ENCODE data around the gene TNRC6A. TPM values are rescaled to one million over a fixed set of nuclear protein-coding genes. Genes with fewer than 3 reads are reported as not detected.

TNRC6A gene
- total and polyA plus RNA-seq, 4 donors = 9.3 to 42.3 (median 22.9) TPM

DNA sequence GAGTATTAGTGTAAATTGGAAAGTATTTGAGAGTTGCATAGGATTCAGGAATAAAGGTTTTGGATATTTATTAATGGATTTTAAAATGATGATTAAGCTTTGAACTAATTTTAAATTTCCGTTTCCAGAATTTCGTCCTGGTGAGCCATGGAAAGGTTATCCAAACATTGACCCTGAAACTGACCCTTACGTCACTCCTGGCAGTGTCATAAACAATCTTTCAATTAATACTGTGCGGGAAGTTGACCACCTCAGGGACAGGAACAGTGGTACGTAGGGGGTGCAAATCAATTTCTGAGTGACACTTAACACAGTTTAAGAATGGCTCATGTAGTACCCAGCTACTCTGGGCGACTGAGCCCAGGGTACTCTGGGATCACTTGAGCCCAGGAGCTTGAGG lies 87.2 kb downstream of the TNRC6A start:
- 41% methylated on average over 6 of the region's 6 CpGs for WGBS

More for the DNA sequence above, 87.2 kb downstream of the TNRC6A start:
- Histone ChIP-seq H3K36me3 (ENCODE audit: control insufficient read depth in 4 of 4, insufficient read depth in 3 of 4, low read depth in 1 of 4, low read length in 3 of 4) (peaks cover 12 to 67% (median 65%) of the 10 kb centered on the region in 4 donors), H3K27ac (ENCODE audit: low read depth in 1 of 2, low read length in 2 of 2) (peak overlapping the region; percentile 23 to 77), H3K9me3 (ENCODE audit: control insufficient read depth in 4 of 4, low read length in 3 of 4) (no peaks in the 10 kb centered on the region), H3K4me1 (ENCODE audit: control insufficient read depth in 4 of 4, insufficient read depth in 4 of 4, low read length in 3 of 4) (peaks cover 0 to 6% (median 0%) of the 10 kb centered on the region in 4 donors), H3K4me3 (ENCODE audit: low read depth in 1 of 3, low read length in 3 of 3) (no peak overlapping the region), H3K9ac (ENCODE audit: low read depth in 1 of 2, low read length in 2 of 2) (no peak overlapping the region), H3K27me3 (ENCODE audit: control insufficient read depth in 4 of 4, insufficient read depth in 4 of 4, low read length in 3 of 4) (no peaks in the 10 kb centered on the region)
- TF ChIP-seq HNF4A (conservative IDR thresholded peaks at IDR 0.05) = peak; percentile 8 to 28
- TF ChIP-seq, protein P1, sequence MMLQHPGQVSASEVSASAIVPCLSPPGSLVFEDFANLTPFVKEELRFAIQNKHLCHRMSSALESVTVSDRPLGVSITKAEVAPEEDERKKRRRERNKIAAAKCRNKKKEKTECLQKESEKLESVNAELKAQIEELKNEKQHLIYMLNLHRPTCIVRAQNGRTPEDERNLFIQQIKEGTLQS (IDR thresholded peaks at IDR 0.05) = no peak
- TF ChIP-seq RAD21 (IDR thresholded peaks at IDR 0.05) = no peak
- TF ChIP-seq, protein P2, sequence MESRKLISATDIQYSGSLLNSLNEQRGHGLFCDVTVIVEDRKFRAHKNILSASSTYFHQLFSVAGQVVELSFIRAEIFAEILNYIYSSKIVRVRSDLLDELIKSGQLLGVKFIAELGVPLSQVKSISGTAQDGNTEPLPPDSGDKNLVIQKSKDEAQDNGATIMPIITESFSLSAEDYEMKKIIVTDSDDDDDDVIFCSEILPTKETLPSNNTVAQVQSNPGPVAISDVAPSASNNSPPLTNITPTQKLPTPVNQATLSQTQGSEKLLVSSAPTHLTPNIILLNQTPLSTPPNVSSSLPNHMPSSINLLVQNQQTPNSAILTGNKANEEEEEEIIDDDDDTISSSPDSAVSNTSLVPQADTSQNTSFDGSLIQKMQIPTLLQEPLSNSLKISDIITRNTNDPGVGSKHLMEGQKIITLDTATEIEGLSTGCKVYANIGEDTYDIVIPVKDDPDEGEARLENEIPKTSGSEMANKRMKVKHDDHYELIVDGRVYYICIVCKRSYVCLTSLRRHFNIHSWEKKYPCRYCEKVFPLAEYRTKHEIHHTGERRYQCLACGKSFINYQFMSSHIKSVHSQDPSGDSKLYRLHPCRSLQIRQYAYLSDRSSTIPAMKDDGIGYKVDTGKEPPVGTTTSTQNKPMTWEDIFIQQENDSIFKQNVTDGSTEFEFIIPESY (IDR thresholded peaks at IDR 0.05) = no peak
- no peak for TF ChIP-seq JUND (IDR thresholded peaks at IDR 0.05)
- TF ChIP-seq YY1 (IDR thresholded peaks at IDR 0.05) = no peak
- TF ChIP-seq FOXA2 (IDR thresholded peaks at IDR 0.05) = no peak
- TF ChIP-seq, protein P3, sequence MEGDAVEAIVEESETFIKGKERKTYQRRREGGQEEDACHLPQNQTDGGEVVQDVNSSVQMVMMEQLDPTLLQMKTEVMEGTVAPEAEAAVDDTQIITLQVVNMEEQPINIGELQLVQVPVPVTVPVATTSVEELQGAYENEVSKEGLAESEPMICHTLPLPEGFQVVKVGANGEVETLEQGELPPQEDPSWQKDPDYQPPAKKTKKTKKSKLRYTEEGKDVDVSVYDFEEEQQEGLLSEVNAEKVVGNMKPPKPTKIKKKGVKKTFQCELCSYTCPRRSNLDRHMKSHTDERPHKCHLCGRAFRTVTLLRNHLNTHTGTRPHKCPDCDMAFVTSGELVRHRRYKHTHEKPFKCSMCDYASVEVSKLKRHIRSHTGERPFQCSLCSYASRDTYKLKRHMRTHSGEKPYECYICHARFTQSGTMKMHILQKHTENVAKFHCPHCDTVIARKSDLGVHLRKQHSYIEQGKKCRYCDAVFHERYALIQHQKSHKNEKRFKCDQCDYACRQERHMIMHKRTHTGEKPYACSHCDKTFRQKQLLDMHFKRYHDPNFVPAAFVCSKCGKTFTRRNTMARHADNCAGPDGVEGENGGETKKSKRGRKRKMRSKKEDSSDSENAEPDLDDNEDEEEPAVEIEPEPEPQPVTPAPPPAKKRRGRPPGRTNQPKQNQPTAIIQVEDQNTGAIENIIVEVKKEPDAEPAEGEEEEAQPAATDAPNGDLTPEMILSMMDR (IDR thresholded peaks at IDR 0.05; ENCODE audit: low read depth, low read length, missing input control) = no peak
- TF ChIP-seq, protein P4, sequence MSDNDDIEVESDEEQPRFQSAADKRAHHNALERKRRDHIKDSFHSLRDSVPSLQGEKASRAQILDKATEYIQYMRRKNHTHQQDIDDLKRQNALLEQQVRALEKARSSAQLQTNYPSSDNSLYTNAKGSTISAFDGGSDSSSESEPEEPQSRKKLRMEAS (IDR thresholded peaks at IDR 0.05) = no peak
- no peak for TF ChIP-seq TAF1 (conservative IDR thresholded peaks at IDR 0.05)
- peak; percentile 22 to 26 for TF ChIP-seq RXRA (IDR thresholded peaks at IDR 0.05)
- TF ChIP-seq FOXA1 (IDR thresholded peaks at IDR 0.05) = no peak
- TF ChIP-seq, protein P5, sequence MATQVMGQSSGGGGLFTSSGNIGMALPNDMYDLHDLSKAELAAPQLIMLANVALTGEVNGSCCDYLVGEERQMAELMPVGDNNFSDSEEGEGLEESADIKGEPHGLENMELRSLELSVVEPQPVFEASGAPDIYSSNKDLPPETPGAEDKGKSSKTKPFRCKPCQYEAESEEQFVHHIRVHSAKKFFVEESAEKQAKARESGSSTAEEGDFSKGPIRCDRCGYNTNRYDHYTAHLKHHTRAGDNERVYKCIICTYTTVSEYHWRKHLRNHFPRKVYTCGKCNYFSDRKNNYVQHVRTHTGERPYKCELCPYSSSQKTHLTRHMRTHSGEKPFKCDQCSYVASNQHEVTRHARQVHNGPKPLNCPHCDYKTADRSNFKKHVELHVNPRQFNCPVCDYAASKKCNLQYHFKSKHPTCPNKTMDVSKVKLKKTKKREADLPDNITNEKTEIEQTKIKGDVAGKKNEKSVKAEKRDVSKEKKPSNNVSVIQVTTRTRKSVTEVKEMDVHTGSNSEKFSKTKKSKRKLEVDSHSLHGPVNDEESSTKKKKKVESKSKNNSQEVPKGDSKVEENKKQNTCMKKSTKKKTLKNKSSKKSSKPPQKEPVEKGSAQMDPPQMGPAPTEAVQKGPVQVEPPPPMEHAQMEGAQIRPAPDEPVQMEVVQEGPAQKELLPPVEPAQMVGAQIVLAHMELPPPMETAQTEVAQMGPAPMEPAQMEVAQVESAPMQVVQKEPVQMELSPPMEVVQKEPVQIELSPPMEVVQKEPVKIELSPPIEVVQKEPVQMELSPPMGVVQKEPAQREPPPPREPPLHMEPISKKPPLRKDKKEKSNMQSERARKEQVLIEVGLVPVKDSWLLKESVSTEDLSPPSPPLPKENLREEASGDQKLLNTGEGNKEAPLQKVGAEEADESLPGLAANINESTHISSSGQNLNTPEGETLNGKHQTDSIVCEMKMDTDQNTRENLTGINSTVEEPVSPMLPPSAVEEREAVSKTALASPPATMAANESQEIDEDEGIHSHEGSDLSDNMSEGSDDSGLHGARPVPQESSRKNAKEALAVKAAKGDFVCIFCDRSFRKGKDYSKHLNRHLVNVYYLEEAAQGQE (IDR thresholded peaks at IDR 0.05) = no peak
- TF ChIP-seq EGR1 (IDR thresholded peaks at IDR 0.05; ENCODE audit: low read depth in 2 of 2) = no peak
- TF ChIP-seq HNF4G (IDR thresholded peaks at IDR 0.05) = no peak
- TF ChIP-seq NR2F2 (IDR thresholded peaks at IDR 0.05) = peak; percentile 45
- no peak for TF ChIP-seq GABPA (IDR thresholded peaks at IDR 0.05 in 1 of 2, conservative IDR thresholded peaks at IDR 0.05 in 1 of 2)
- no peak for TF ChIP-seq SP1 (IDR thresholded peaks at IDR 0.05)
- no peak for DNase-seq (ENCODE audit: low spot score)

All from liver (tissue), 9 donors.